HEK293 (cell line): ENCODE data around the gene TAF12.

Experiments used
- EGR2 ChIP-seq: fragments of 450-650 bp; formaldehyde crosslinking; IDR thresholded peaks from 2 replicates; pipeline ENCODE4 v1.5.1; 2016; ENCODE audit warnings: low read depth, missing biosample characterization, missing genetic modification characterization
- KLF10 ChIP-seq: fragments of 450-650 bp; IDR thresholded peaks from 2 replicates; pipeline ENCODE4 v1.5.1; 2018; ENCODE audit warnings: missing biosample characterization, mild to moderate bottlenecking, missing genetic modification characterization
- MZF1 ChIP-seq: fragments of 450-650 bp; formaldehyde crosslinking; IDR thresholded peaks from 2 replicates; pipeline ENCODE4 v1.5.1; 2017; ENCODE audit warnings: missing biosample characterization, missing genetic modification characterization, borderline replicate concordance
- OSR2 ChIP-seq: fragments of 450-650 bp; formaldehyde crosslinking; IDR thresholded peaks from 2 replicates; pipeline ENCODE4 v1.5.1; 2016; ENCODE audit warnings: missing biosample characterization, missing genetic modification characterization
- ZBTB17 ChIP-seq: fragments of 450-650 bp; formaldehyde crosslinking; IDR thresholded peaks from 2 replicates; pipeline ENCODE4 v1.5.1; 2016; ENCODE audit warnings: missing biosample characterization, missing genetic modification characterization
- ZEB2 ChIP-seq: fragments of 450-650 bp; formaldehyde crosslinking; IDR thresholded peaks from 2 replicates; pipeline ENCODE4 v1.5.1; 2016; ENCODE audit warnings: missing biosample characterization, missing genetic modification characterization
- ZNF10 ChIP-seq: fragments of 450-650 bp; formaldehyde crosslinking; IDR thresholded peaks from 2 replicates; pipeline ENCODE4 v1.5.1; 2017; ENCODE audit warnings: missing biosample characterization, missing genetic modification characterization
- ZNF2 ChIP-seq: fragments of 450-650 bp; formaldehyde crosslinking; IDR thresholded peaks from 2 replicates; pipeline ENCODE4 v1.5.1; 2016; ENCODE audit warnings: missing biosample characterization, missing genetic modification characterization
- ZNF202 ChIP-seq: fragments of 450-650 bp; formaldehyde crosslinking; IDR thresholded peaks from 2 replicates; pipeline ENCODE4 v1.5.1; 2016; ENCODE audit warnings: missing biosample characterization, missing genetic modification characterization, borderline replicate concordance
- ZNF324 ChIP-seq: fragments of 450-650 bp; formaldehyde crosslinking; IDR thresholded peaks from 2 replicates; pipeline ENCODE4 v1.5.1; 2016; ENCODE audit warnings: missing biosample characterization, missing genetic modification characterization
- ZNF335 ChIP-seq: fragments of 450-650 bp; formaldehyde crosslinking; conservative IDR thresholded peaks from 2 replicates; pipeline ENCODE4 v1.5.1; 2016; ENCODE audit warnings: missing biosample characterization, missing genetic modification characterization
- ZNF354C ChIP-seq: fragments of 450-650 bp; formaldehyde crosslinking; IDR thresholded peaks from 2 replicates; pipeline ENCODE4 v1.5.1; 2016; ENCODE audit warnings: missing biosample characterization, missing genetic modification characterization, low read depth, borderline replicate concordance
- ZNF404 ChIP-seq: fragments of 450-650 bp; formaldehyde crosslinking; IDR thresholded peaks from 2 replicates; pipeline ENCODE4 v1.5.1; 2017; ENCODE audit warnings: missing biosample characterization, missing genetic modification characterization
- ZNF549 ChIP-seq: fragments of 450-650 bp; IDR thresholded peaks from 2 replicates; pipeline ENCODE4 v1.5.1; 2018; ENCODE audit warnings: missing biosample characterization, missing genetic modification characterization, mild to moderate bottlenecking, inconsistent platforms, moderate library complexity
- ZNF596 ChIP-seq: fragments of 450-650 bp; IDR thresholded peaks from 2 replicates; pipeline ENCODE4 v1.5.0; 2018; ENCODE audit warnings: missing biosample characterization, mild to moderate bottlenecking, missing genetic modification characterization, moderate library complexity
- ZNF660 ChIP-seq: fragments of 450-650 bp; IDR thresholded peaks from 2 replicates; pipeline ENCODE4 v1.5.1; 2018; ENCODE audit warnings: missing biosample characterization, mild to moderate bottlenecking, missing genetic modification characterization
- ZSCAN30 ChIP-seq: fragments of 450-650 bp; IDR thresholded peaks from 2 replicates; pipeline ENCODE4 v1.5.1; 2018; ENCODE audit warnings: missing biosample characterization, mild to moderate bottlenecking, missing genetic modification characterization, moderate library complexity
- ZSCAN5A ChIP-seq: fragments of 450-650 bp; formaldehyde crosslinking; IDR thresholded peaks from 2 replicates; pipeline ENCODE4 v1.5.1; 2016; ENCODE audit warnings: missing biosample characterization, missing genetic modification characterization
- ZXDB ChIP-seq: fragments of 450-650 bp; formaldehyde crosslinking; IDR thresholded peaks from 2 replicates; pipeline ENCODE4 v1.5.1; 2016; ENCODE audit warnings: missing biosample characterization, missing genetic modification characterization
- TF ChIP-seq, protein P1 (sequence below): fragments of 450-650 bp; formaldehyde crosslinking; IDR thresholded peaks from 2 replicates; pipeline ENCODE4 v1.5.1; 2016; ENCODE audit warnings: missing biosample characterization, missing genetic modification characterization
- TF ChIP-seq, protein P2 (sequence below): fragments of 450-650 bp; formaldehyde crosslinking; IDR thresholded peaks from 2 replicates; pipeline ENCODE4 v1.5.1; 2016; ENCODE audit warnings: missing biosample characterization, missing genetic modification characterization
- TF ChIP-seq, protein P3 (sequence below): fragments of 450-650 bp; formaldehyde crosslinking; IDR thresholded peaks from 2 replicates; pipeline ENCODE4 v1.5.1; 2016; ENCODE audit warnings: missing biosample characterization, missing genetic modification characterization, borderline replicate concordance
- TF ChIP-seq, protein P4 (sequence below): fragments of 450-650 bp; formaldehyde crosslinking; conservative IDR thresholded peaks from 2 replicates; pipeline ENCODE4 v1.5.1; 2016; ENCODE audit warnings: low read depth, missing biosample characterization, missing genetic modification characterization
- TF ChIP-seq, protein P5 (sequence below): fragments of 450-650 bp; formaldehyde crosslinking; IDR thresholded peaks from 2 replicates; pipeline ENCODE4 v1.5.1; 2017; ENCODE audit warnings: missing biosample characterization, missing genetic modification characterization

Gene TAF12

DNA sequence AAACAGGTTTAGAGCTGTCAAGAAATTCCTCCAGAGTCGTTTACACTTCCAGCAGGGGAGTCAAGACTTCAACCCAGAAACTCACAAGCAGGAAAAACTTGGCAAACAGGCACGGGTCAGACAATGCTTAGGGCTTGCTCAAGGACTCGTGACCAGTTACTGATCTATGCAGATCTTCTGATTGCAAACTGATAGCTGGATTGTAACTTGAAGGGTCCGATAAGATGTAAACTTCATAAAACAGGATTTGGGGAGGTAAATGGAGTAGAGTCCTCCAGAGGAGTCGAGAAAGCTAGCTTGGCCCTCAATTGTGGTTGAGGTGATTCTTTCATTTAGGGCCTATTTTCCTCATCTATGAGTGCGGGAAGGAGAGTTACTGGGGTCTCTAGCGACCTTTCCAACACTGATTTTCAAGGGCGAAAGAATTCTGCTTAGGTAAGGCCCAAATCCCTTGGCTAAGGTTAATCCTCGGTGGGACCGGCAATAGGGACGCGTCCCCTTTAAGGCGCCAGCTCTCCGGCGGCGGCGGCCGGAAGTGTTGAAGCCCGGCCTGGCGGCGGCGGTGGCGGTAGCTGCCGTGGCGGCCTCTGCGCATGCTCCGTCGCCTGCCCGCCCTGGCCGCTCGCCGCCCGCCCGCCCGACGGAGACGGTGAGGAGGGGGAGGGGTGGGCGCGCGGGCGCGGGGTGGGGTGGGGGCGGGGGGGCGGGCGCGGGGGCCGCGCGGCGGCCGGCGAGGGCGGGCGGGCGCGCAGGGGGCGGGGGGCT is 25.5 kb upstream of the TAF12 start, which contains the start of gene GMEB1 (continued):
- peak; percentile 97 for TF ChIP-seq ZNF10 (tag by site-specific recombination)
- 0 out of 2 replicates have a peak, but pooled peaks have one; percentile 30 for TF ChIP-seq ZNF2 (tag by site-specific recombination)
- 0 out of 2 replicates have a peak, but pooled peaks have one; percentile 20 for TF ChIP-seq ZSCAN30 (tag by site-specific recombination)
- TF ChIP-seq OSR2 (tag by site-specific recombination) = peak; percentile 37; the same call in 1 of the 2 replicates
- TF ChIP-seq, protein P1, sequence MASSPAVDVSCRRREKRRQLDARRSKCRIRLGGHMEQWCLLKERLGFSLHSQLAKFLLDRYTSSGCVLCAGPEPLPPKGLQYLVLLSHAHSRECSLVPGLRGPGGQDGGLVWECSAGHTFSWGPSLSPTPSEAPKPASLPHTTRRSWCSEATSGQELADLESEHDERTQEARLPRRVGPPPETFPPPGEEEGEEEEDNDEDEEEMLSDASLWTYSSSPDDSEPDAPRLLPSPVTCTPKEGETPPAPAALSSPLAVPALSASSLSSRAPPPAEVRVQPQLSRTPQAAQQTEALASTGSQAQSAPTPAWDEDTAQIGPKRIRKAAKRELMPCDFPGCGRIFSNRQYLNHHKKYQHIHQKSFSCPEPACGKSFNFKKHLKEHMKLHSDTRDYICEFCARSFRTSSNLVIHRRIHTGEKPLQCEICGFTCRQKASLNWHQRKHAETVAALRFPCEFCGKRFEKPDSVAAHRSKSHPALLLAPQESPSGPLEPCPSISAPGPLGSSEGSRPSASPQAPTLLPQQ = peak; percentile 100
- TF ChIP-seq EGR2 (tag by site-specific recombination) = no peak
- peak; percentile 79 for TF ChIP-seq ZBTB17 (tag by site-specific recombination)
- no peak for TF ChIP-seq ZXDB (tag by site-specific recombination)
- TF ChIP-seq, protein P2, sequence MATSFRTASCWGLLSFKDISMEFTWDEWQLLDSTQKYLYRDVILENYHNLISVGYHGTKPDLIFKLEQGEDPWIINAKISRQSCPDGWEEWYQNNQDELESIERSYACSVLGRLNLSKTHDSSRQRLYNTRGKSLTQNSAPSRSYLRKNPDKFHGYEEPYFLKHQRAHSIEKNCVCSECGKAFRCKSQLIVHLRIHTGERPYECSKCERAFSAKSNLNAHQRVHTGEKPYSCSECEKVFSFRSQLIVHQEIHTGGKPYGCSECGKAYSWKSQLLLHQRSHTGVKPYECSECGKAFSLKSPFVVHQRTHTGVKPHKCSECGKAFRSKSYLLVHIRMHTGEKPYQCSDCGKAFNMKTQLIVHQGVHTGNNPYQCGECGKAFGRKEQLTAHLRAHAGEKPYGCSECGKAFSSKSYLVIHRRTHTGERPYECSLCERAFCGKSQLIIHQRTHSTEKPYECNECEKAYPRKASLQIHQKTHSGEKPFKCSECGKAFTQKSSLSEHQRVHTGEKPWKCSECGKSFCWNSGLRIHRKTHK = no peak
- TF ChIP-seq MZF1 = 0 out of 2 replicates have a peak, but pooled peaks have one; percentile 49
- TF ChIP-seq ZNF596 (tag by site-specific recombination) = 0 out of 2 replicates have a peak, but pooled peaks have one; percentile 10
- peak; percentile 62; the same call in 1 of the 2 replicates for TF ChIP-seq ZNF324
- no peak for TF ChIP-seq ZNF202 (tag by site-specific recombination)
- peak; percentile 31; the same call in 1 of the 2 replicates for TF ChIP-seq ZSCAN5A
- TF ChIP-seq KLF10 (tag by site-specific recombination) = peak; percentile 14; the same call in 1 of the 2 replicates
- no peak for TF ChIP-seq ZNF404 (tag by site-specific recombination)
- no peak for TF ChIP-seq ZNF354C (tag by site-specific recombination)
- TF ChIP-seq, protein P3, sequence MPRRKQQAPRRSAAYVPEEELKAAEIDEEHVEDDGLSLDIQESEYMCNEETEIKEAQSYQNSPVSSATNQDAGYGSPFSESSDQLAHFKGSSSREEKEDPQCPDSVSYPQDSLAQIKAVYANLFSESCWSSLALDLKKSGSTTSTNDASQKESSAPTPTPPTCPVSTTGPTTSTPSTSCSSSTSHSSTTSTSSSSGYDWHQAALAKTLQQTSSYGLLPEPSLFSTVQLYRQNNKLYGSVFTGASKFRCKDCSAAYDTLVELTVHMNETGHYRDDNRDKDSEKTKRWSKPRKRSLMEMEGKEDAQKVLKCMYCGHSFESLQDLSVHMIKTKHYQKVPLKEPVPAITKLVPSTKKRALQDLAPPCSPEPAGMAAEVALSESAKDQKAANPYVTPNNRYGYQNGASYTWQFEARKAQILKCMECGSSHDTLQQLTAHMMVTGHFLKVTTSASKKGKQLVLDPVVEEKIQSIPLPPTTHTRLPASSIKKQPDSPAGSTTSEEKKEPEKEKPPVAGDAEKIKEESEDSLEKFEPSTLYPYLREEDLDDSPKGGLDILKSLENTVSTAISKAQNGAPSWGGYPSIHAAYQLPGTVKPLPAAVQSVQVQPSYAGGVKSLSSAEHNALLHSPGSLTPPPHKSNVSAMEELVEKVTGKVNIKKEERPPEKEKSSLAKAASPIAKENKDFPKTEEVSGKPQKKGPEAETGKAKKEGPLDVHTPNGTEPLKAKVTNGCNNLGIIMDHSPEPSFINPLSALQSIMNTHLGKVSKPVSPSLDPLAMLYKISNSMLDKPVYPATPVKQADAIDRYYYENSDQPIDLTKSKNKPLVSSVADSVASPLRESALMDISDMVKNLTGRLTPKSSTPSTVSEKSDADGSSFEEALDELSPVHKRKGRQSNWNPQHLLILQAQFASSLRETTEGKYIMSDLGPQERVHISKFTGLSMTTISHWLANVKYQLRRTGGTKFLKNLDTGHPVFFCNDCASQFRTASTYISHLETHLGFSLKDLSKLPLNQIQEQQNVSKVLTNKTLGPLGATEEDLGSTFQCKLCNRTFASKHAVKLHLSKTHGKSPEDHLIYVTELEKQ (tag by site-specific recombination) = no peak
- peak; percentile 72 for TF ChIP-seq ZEB2
- TF ChIP-seq ZNF660 (tag by site-specific recombination) = peak; percentile 59; the same call in 1 of the 2 replicates
- TF ChIP-seq ZNF335 (tag by site-specific recombination) = peak; percentile 77
- TF ChIP-seq, protein P4, sequence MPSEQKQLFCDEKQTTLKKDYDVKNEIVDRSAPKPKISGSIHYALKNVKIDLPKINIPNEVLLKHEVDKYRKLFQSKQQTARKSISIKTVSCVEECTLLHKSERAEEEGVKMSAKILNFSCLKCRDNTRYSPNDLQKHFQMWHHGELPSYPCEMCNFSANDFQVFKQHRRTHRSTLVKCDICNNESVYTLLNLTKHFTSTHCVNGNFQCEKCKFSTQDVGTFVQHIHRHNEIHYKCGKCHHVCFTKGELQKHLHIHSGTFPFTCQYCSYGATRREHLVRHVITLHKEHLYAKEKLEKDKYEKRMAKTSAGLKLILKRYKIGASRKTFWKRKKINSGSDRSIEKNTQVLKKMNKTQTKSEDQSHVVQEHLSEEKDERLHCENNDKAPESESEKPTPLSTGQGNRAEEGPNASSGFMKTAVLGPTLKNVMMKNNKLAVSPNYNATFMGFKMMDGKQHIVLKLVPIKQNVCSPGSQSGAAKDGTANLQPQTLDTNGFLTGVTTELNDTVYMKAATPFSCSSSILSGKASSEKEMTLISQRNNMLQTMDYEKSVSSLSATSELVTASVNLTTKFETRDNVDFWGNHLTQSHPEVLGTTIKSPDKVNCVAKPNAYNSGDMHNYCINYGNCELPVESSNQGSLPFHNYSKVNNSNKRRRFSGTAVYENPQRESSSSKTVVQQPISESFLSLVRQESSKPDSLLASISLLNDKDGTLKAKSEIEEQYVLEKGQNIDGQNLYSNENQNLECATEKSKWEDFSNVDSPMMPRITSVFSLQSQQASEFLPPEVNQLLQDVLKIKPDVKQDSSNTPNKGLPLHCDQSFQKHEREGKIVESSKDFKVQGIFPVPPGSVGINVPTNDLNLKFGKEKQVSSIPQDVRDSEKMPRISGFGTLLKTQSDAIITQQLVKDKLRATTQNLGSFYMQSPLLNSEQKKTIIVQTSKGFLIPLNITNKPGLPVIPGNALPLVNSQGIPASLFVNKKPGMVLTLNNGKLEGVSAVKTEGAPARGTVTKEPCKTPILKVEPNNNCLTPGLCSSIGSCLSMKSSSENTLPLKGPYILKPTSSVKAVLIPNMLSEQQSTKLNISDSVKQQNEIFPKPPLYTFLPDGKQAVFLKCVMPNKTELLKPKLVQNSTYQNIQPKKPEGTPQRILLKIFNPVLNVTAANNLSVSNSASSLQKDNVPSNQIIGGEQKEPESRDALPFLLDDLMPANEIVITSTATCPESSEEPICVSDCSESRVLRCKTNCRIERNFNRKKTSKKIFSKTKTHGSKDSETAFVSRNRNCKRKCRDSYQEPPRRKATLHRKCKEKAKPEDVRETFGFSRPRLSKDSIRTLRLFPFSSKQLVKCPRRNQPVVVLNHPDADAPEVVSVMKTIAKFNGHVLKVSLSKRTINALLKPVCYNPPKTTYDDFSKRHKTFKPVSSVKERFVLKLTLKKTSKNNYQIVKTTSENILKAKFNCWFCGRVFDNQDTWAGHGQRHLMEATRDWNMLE (tag by site-specific recombination) = peak; percentile 59
- no peak for TF ChIP-seq ZNF549
- TF ChIP-seq, protein P5, sequence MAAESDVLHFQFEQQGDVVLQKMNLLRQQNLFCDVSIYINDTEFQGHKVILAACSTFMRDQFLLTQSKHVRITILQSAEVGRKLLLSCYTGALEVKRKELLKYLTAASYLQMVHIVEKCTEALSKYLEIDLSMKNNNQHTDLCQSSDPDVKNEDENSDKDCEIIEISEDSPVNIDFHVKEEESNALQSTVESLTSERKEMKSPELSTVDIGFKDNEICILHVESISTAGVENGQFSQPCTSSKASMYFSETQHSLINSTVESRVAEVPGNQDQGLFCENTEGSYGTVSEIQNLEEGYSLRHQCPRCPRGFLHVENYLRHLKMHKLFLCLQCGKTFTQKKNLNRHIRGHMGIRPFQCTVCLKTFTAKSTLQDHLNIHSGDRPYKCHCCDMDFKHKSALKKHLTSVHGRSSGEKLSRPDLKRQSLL (tag by site-specific recombination) = no peak
